Daoy (cell line): Measurements from ENCODE around the gene GRHL1. TPM values are rescaled to one million over a fixed set of nuclear protein-coding genes. Genes with fewer than 3 reads are reported as not detected.

Source experiments
- DNase-seq: peaks from one replicate; pipeline ENCODE4 v3.0.0-alpha.2; 2015; ENCODE audit warnings: low read depth
- total RNA-seq: library from RNA; depleted of rRNA; stranded (reverse); fragments of >200 nt; shearing (Covaris generic); gene quantifications from 2 replicates; pipeline ENCODE4 v1.2.3, GENCODE V29; 2014

Gene GRHL1
- total RNA-seq, 1 experiment from 2014 or later: 2.2 TPM

GRCh38 chr2:9949239-9949991 lies 2.1 kb upstream of the GRHL1 start:
- no peak for DNase-seq

GRCh38 chr2:9949992-9950520 lies 1.4 kb upstream of the GRHL1 start:
- DNase-seq: no peak

DNA sequence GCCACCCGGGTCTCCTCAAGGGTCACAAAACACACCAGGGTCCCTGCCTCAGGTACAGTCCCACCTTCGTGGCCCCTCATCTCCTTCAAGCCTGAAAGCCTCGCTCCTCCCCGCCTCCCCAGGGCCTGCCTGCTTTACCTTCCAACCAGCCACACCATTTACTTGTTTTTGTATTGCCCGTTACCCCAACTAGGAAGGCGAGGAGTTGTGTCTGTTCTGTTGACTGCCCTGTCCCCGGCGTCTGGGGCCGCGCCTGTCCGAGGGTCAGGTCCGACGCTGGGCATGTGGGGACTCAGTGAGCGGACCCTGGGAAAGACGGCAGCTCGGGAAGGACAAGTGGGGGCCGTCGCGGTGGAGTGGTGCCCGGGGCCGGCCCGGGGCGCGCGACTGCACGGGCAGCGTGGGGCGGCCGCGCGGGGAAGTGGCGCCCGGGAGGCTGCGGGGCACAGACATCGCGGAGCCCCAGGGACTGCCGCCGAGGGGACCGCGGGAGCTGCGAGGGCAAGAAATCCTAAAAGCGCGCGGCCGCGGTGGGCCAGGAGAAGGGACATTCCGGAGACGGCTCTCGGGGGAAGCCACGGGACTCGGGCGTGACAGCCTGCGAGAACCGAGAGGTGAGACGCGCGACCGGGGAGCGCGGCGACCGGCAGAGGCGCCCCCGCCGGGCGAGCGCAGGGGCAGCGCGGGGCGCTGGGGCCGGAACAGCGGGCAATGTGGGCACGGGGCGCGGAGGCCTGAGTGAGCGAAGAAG lies 797 bp upstream of the GRHL1 start:
- DNase-seq: peak; percentile 56

GRCh38 chr2:9951272-9951521 lies 296 bp upstream of the GRHL1 start:
- DNase-seq: no peak

DNA sequence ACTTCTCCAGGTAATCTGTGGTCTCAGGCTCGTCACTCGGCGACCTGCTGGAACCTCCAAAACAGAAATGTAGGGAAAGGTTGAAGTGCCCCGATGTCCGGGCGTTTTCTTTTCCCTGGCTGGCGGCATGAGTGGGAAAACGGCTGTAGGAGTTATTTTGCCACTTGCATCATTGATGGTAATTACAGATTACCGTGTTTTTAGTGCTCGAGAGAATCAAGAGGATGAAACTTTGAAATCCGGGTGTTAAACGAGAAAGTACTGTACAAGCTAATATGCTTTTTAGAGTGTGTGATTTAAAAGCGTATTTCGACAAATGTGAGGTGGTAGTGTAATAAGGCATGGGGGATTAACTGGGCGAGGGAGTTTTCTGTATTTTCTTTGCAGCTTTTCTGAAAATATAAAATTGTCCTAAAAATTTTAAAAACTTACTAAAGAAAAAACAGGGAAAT lies 819 bp downstream of the GRHL1 start:
- DNase-seq: no peak

DNA sequence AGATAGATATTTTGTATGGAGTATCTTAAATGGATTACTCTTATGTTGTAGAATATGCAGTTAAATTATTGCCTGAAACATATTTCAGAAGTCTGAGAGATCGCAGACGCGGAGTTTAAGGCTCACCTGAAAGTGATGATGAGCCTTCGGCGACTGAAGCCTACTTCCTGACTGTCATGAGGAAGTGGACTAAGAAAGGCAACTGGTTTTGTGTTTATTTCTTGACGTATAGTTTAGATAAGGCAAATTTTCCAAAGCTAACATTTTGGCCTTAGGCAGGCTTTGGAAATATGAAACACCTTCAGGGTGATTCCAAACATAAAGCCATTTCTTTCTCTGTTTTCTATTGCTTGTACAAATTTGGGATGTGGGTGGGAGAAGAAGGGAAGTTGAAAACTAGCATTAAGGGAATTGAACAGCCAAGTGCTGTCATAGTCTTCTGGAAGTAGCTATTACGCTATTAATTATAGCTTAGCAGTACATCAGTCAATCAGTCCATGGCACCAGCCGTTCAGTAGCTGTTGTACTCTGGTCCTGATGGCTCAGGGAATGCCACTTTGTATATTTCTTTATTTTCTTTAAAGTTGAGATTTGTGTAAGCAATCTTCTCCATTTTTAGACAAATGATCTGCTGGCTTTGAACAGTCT lies 1.5 kb downstream of the GRHL1 start:
- no peak for DNase-seq

DNA sequence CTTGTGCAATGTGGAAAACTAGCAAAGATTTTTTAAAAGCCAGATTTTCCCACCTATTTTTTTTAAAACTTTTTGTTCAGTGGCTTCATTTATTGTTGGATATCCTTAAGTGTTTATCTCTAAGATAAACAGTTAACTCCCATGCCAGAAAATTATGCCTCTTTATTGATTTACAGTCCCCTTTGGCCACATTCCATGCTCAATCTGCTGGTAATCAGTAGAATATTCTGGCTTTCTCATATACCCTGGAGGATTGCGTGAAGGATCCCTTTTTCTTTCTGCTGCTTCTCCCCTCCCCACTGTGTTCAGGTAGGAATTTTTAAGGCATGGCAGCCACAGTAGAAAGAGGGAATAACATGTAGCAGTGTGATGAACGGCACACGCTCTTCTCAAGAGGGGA lies 2.6 kb downstream of the GRHL1 start:
- no peak for DNase-seq

GRCh38 chr2:9958057-9958456 lies 6.6 kb downstream of the GRHL1 start:
- no peak for DNase-seq

DNA sequence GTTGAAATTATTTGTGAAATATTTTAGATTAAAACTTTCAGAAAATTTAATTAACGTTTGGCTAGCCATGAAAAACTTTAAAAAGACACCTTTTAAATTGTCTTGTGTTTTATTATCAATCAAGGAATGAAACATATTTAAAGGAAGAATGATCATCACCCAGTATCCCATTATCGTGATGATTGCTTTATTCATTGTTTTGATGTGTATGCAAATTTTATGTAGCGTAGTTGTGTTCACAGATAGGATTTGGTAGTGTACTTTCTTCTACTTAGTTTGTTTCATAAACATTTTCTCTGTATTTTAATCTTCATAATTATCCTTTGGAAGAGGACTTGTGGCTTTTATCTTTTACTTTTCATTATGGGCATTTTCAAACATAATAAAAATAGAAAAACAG lies 7.8 kb downstream of the GRHL1 start:
- no peak for DNase-seq

DNA sequence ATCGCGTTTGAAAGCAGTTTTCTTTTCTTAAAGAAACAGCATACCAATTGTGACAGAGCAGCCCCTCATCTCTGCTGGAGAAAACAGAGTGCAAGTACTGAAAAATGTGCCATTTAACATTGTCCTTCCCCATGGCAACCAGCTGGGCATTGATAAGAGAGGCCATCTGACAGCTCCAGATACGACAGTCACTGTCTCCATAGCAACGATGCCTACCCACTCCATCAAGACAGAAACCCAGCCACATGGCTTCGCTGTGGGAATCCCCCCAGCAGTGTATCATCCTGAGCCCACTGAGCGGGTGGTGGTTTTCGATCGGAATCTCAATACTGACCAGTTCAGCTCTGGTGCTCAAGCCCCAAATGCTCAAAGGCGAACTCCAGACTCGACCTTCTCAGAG lies 9.5 kb downstream of the GRHL1 start:
- DNase-seq: no peak

- DNase-seq: no peak
Observed at GRCh38 chr2:9964334-9964980, 13.0 kb downstream of the GRHL1 start.

DNA sequence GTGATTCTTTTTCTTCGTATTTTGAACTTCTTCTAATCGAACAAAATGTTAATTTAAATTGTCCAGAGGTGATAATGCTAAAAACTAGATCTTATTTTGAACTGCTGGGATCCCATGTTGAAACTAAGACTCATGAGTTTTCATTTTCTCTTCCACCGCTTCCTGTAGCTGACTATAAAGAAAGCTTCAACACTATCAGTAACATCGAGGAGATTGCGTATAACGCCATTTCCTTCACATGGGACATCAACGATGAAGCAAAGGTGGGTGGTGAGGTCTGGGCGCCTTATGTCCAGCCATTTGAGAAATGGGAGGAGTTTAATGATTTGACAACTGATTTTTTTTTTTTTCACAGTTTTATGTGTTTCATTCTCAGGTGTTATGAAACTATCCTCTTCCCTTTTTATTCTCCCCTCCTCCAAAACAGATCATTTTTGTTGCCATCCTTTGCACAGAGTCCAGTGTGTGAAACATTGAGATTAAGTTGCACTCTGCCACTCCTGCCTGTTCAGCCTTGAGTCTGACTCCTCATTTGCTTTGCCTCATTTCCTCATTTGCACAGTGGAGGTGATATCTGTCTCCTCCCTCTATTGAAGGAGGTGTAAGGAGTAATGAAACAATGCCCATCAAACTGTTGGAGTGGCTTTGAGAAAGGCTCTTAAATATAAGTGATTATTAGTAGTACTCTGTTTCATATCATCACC lies 13.8 kb downstream of the GRHL1 start:
- no peak for DNase-seq

DNA sequence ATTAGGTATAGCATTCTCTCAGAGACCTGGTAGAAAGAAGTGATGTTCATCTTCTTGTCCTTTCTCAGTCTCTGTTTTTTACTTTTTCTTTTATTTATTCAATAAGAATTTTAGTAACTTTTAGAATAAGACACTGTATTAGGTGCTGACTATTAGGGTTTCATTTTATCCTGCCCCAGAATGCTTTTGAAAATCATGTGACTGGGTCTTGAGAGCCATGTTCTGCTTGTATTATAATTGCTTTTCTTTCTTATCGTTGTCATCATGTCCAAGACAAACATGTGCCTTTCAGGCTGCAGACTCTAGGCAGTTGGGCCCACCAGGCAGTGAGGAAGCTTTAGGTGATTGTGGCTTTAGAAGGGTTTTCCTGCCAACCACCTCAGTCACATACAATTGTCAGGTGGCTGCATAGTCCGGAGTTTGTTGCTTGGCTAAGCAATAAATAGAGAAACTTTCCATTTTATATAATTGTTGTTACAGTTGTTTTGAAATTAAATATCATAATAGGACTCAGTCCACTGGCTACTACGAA lies 15.1 kb downstream of the GRHL1 start:
- no peak for DNase-seq

- peak; percentile 49 for DNase-seq
Observed at GRCh38 chr2:9967053-9967775, 15.7 kb downstream of the GRHL1 start.

GRCh38 chr2:9968553-9969497 lies 17.3 kb downstream of the GRHL1 start:
- no peak for DNase-seq

DNA sequence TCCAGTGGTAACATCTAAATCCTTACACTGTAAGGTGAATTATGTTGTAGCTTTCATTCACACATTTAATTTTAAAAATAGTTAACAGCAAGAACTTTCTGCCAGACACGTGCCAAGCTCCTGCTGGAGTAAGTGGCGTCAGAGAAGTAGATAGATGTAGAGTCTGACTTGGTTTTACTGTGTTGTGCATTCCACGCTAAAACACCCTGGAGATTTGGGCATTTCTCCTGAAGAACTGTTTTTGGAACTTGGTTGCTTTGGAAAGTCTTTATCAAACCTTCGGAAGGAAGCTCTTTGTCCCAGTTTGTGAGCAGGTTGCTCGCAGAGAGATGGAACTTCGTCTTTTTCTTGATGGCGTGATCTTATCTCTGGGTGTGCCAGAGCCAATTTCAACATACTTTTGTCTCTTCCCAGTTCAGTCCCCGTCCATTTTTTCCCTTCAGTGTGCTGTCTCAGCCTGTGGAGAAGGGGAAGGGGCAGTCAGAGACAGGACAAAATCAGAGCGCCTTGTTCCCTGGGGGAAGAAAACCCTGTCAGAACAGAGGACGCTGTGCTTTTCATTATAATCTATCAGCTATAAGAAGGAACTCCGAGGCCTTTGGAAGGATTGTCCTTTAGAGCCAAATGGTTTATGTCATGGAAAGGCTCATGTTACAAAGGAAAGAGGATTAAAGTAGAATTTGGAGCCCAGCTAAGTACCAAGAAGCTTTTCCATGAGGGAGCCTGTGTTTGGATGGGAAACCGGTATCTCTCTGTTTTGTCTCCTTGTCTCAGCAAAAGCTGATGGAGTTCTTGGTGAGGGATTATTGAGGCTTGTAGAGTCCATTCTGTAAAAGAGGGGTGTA lies 18.9 kb downstream of the GRHL1 start:
- DNase-seq: no peak

- no peak for DNase-seq
Observed at GRCh38 chr2:9971105-9971818, 19.8 kb downstream of the GRHL1 start.

DNA sequence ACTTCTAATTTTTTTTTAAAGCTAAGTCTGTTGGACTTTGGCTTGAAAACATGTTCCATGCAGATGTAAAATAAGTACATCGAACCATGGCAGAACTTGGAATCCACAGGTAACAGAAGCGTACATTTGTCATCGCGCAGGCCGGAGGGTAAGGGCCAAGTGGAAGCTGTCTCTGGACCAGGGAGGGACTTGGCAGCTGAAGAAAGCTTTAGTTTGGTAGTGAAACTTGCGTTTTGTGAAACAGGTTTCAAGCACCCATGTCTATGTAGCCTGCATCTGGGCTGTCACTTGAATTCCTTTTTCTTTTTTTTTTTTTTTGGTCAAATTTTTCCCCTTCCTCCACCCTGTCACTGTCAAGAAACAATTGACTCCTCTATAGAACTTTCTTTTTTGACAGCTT lies 20.4 kb downstream of the GRHL1 start:
- no peak for DNase-seq
